T-helper 17 cell (primary cell): ENCODE results near the gene ZHX3. TPM values are rescaled to one million over a fixed set of nuclear protein-coding genes. Genes with fewer than 3 reads are reported as not detected.

ENCODE experiments used
- ATAC-seq: fragments of 150-1000 bp; cut with Tn5 transposase; 2 replicates; pipeline ENCODE4 v1.10.0; 2021; ENCODE audit warnings: mild to moderate bottlenecking, moderate library complexity
- DNase-seq, 3 donors: peaks; one replicate each; pipeline versions ENCODE4 v3.0.0 to v3.0.0-alpha.2; 2020 to 2021
- H3K9me3 ChIP-seq: one replicate; pipeline ENCODE4 v1.7.0; 2013; ENCODE audit warnings: low read length, mild to moderate bottlenecking; ENCODE audit not compliant: control insufficient read depth, poor library complexity, severe bottlenecking
- H3K27ac Mint-ChIP-seq: one replicate; pipeline ENCODE4 v1.8.0; 2022; ENCODE audit warnings: mild to moderate bottlenecking, moderate library complexity, mixed read lengths
- H3K27me3 Mint-ChIP-seq: one replicate; pipeline ENCODE4 v1.8.0; 2022; ENCODE audit warnings: mixed read lengths
- H3K36me3 Mint-ChIP-seq: one replicate; pipeline ENCODE4 v1.8.0; 2022; ENCODE audit warnings: low read depth, mixed read lengths
- H3K4me1 Mint-ChIP-seq: one replicate; pipeline ENCODE4 v1.8.0; 2022; ENCODE audit warnings: mild to moderate bottlenecking, mixed read lengths
- H3K4me3 Mint-ChIP-seq: one replicate; pipeline ENCODE4 v1.8.0; 2022; ENCODE audit warnings: mild to moderate bottlenecking, moderate library complexity, mixed read lengths
- total RNA-seq, 4 donors: library from RNA in 2 of 4; stranded (reverse) in 2 of 4; gene quantifications; one replicate each; pipeline ENCODE4 v1.2.3 and lab custom pipeline; 2022 to 2026

ZHX3 gene
- total RNA-seq, 2 donors from 2014 or later: 4.1 to 4.9 TPM

DNA sequence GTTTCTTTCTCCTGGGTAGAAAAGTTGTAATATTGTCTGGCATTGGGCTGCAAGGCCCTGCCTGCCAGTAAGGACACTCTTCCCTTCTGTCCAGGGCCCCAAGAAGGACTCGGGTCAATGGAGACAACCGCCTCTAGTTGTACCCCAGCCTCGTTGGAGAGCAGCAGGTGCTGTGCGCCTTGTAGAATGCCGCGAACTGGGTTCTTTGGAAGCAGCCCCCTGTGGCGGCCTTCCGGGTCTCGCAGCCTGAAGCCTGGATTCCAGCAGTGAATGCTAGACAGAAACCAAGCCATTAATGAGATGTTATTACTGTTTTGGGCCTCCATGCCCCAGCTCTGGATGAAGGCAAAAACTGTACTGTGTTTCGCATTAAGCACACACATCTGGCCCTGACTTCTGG is 143.2 kb downstream of the ZHX3 start:
- Mint-ChIP-seq H3K36me3 (peaks cover 10% of the 10 kb centered on the region), H3K27me3 (no peaks in the 10 kb centered on the region), H3K4me3 (no peak overlapping the region), H3K27ac (peak overlapping the region; percentile 89), H3K4me1 (peaks cover 16% of the 10 kb centered on the region)
- no peak for ATAC-seq
- H3K9me3 ChIP-seq: no peaks in the 10 kb centered on the region
- peak in 1 of 3 donors; percentile 1 for DNase-seq

DNA sequence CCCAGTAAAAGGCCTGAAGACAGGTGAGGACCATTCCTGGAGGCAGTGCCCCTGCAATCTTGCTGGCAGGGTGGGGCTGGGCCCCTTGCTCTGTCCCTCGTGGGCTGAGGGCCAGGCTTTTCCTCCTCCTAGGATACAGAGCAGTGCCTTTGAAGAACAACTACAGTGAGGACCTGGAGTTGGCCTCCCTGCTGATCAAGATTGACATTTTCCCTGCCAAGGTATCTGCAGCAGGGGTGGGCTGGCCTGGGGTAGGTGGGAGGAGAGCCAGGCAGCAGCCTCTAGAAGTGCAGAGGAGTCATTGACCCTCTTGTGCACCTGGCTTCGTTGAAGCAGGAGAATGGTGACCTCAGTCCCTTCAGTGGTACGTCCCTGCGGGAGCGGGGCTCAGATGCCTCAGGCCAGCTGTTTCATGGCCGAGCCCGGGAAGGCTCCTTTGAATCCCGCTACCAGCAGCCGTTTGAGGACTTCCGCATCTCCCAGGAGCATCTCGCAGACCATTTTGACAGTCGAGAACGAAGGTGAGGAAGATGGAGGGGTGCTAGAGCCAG is 143.7 kb downstream of the ZHX3 start:
- Mint-ChIP-seq H3K27ac (peak overlapping the region; percentile 89), H3K27me3 (no peaks in the 10 kb centered on the region), H3K4me1 (peaks cover 16% of the 10 kb centered on the region), H3K4me3 (no peak overlapping the region), H3K36me3 (peaks cover 10% of the 10 kb centered on the region)
- DNase-seq (peak in 1 of 3 donors; percentile 5), ATAC-seq (no peak)
- no peaks in the 10 kb centered on the region for H3K9me3 ChIP-seq

DNA sequence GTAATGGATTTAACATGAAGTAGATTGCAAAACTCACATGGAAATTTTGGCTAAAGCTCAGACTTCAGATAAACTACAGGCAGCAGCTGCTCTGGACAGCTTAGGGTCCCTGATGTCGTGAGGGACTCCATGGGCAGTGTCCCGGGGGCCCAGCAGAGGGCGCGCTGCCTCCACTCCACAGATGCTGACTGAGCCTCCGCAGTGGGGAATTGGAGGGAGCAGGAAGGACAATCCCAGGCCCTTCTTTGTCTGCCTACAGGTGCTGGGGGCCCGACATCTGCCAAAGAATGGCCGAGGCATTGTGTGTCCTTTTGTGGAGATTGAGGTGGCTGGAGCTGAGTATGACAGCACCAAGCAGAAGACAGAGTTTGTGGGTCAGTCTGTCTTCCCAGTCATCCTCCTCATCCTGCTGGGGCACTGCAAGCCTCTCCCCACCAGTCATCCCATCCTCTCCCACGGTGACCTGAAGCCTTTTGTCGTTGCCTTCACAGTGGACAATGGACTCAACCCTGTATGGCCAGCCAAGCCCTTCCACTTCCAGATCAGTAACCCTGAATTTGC is 144.3 kb downstream of the ZHX3 start:
- DNase-seq (peak; percentile 46 to 59 (median 51)), ATAC-seq (peak; percentile 89)
- no peak overlapping the region for H3K27ac Mint-ChIP-seq
- H3K36me3 Mint-ChIP-seq: peaks cover 10% of the 10 kb centered on the region
- H3K4me1 Mint-ChIP-seq: peaks cover 16% of the 10 kb centered on the region
- H3K27me3 Mint-ChIP-seq: no peaks in the 10 kb centered on the region
- H3K9me3 ChIP-seq: no peaks in the 10 kb centered on the region
- no peak overlapping the region for H3K4me3 Mint-ChIP-seq

DNA sequence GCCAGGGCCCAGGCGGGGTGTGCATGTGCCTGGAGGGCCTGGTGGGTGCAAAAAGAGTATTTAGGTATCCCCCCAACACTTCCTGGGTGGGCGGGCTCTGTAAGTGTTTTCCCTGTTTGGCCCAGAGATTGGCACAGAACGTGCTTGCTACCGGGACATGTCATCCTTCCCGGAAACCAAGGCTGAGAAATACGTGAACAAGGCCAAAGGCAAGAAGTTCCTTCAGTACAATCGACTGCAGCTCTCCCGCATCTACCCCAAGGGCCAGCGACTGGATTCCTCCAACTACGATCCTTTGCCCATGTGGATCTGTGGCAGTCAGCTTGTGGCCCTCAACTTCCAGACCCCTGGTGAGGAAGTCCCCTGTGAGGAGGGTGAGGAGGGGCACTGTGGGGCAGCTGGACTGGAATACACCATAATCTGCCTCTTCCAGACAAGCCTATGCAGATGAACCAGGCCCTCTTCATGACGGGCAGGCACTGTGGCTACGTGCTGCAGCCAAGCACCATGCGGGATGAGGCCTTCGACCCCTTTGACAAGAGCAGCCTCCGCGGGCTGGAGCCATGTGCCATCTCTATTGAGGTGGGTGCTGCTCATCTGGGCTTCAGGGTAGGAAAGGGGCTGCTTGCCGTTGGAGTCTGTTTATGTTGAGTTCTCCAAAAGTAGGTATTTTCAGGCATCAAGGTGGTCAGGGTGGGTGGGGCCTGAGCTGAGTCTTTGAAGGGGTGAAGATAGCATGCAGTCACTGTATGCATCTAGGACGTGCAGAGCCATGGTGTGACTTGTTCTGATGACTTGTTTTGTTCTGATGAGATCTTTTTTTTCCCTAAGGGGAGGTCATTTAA is 145.0 kb downstream of the ZHX3 start:
- peaks cover 16% of the 10 kb centered on the region for H3K4me1 Mint-ChIP-seq
- no peak overlapping the region for H3K27ac Mint-ChIP-seq
- H3K36me3 Mint-ChIP-seq: peaks cover 10% of the 10 kb centered on the region
- ATAC-seq: peak; percentile 23
- H3K27me3 Mint-ChIP-seq: no peaks in the 10 kb centered on the region
- H3K9me3 ChIP-seq: no peaks in the 10 kb centered on the region
- H3K4me3 Mint-ChIP-seq: no peak overlapping the region
- DNase-seq: peak in 1 of 3 donors; percentile 3

DNA sequence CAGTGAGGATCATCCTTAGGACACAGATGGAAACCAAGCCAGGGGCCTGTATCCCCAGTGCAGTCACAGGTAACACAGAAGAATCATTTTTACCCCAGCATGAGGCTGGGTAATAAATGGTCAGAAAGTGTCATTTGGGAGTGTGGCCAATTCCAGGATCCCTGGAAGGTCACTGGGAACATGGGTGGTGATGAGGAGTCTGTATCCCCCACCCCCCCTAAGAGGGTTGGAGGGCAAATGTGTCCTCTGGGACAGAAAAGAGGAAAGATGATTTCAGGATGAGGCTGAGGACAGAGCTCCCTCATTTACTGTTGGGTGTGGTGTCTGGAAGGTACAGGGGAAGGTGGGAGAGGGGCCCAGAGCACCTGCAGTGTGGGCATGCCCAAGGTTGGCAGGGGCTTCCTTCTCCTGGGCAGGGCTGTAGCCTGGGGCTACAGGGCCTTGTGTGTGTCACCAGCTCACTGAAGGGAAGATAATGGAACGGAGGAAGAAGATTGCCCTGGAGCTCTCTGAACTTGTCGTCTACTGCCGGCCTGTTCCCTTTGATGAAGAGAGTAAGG is 145.7 kb downstream of the ZHX3 start:
- Mint-ChIP-seq H3K27me3 (no peaks in the 10 kb centered on the region), H3K27ac (peak overlapping the region; percentile 81), H3K4me3 (no peak overlapping the region), H3K36me3 (peaks cover 14% of the 10 kb centered on the region), H3K4me1 (peaks cover 22% of the 10 kb centered on the region)
- DNase-seq: peak in 1 of 3 donors; percentile 1
- H3K9me3 ChIP-seq: no peaks in the 10 kb centered on the region
- ATAC-seq: no peak

DNA sequence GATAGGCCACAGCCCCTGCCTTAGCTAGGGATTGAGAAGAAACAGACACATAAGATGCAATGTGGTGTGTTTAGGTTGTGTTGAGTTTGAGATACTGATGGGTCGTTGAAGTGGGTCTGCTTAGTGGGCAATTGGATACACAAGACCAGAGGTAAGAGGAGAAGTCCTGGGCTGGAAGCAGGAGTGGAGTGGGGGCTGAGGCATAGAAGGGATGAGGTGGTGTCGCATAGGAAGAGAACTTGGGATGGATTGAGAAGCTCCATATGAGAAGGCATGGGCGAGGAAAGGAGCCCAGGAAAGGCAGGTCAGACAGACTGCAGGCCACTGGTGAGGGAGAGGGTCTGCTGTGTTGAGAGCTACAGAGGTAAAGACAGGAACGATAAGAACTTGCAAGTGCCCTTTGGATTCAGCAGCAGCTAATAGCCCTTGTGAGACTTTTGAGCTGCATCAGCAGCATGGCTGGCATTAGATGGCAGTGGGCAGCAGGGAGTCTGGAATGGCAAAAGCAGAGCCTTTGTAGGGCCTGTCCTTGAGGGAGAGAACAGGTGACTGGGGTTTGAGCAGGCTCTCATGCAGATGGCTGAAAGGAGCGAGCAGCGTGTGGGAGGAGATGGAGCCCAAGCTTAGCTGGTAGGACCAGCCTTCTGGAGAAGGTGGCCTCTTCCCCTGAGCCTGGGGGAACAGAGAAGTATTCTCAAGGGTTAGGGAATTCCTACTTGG is 147.0 kb downstream of the ZHX3 start:
- H3K9me3 ChIP-seq: no peaks in the 10 kb centered on the region
- no peak overlapping the region for H3K4me3 Mint-ChIP-seq
- DNase-seq (peak in 1 of 3 donors; percentile 4), ATAC-seq (no peak)
- H3K36me3 Mint-ChIP-seq: peaks cover 14% of the 10 kb centered on the region
- H3K27me3 Mint-ChIP-seq: no peaks in the 10 kb centered on the region
- H3K4me1 Mint-ChIP-seq: peaks cover 23% of the 10 kb centered on the region
- peak overlapping the region; percentile 81 for H3K27ac Mint-ChIP-seq

DNA sequence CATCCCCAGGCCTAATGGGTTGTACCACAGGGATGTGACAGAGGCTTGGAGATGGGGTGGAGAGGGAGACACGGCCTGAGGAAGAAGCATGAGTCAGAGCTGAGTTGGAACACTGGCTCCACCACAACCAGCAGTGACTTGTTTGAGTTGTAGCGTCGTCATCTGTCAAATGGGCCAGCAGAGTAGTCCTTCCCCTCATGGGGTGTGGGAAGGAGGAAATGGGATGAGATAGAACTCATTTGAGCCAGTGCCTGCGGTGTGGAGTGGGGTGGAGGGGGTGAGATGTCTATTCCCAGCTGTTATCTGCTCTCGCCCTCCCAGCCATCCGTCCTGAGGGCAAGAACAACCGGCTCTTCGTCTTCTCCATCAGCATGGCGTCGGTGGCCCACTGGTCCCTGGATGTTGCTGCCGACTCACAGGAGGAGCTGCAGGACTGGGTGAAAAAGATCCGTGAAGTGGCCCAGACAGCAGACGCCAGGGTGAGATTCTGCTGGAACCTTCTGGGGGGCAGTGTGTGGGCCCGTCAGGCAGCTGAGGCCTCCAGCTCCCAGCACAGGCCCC is 147.7 kb downstream of the ZHX3 start:
- DNase-seq (peak in 1 of 3 donors; percentile 2), ATAC-seq (no peak)
- peaks cover 25% of the 10 kb centered on the region for H3K4me1 Mint-ChIP-seq
- H3K9me3 ChIP-seq: no peaks in the 10 kb centered on the region
- peaks cover 14% of the 10 kb centered on the region for H3K36me3 Mint-ChIP-seq
- no peaks in the 10 kb centered on the region for H3K27me3 Mint-ChIP-seq
- peak overlapping the region; percentile 81 for H3K27ac Mint-ChIP-seq
- H3K4me3 Mint-ChIP-seq: no peak overlapping the region

DNA sequence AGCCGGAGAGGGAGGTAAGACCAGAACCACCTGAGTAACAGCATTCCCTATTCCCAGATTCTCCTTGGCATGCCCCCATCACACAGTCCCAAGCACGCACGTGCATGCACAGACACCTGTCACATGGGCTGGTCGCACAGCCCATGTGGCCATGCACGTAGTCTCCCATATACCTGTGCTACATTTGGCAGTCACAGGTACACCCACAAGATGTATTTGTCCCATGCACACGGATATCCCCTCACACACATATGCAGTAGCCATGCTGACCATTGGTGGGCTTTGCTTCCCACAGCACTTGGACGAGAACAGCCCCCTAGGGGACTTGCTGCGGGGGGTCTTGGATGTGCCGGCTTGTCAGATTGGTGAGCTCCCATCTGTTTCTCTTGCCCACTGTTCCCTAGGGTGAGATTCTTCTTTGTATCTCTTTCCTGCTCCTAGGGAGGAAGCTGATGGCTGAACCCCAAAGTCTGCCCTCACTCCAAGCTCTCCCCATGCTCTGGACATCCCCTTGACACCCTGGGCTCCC is 148.3 kb downstream of the ZHX3 start:
- no peaks in the 10 kb centered on the region for H3K9me3 ChIP-seq
- Mint-ChIP-seq H3K4me3 (peak overlapping the region; percentile 19), H3K36me3 (peaks cover 17% of the 10 kb centered on the region), H3K27ac (peak overlapping the region; percentile 81), H3K4me1 (peaks cover 28% of the 10 kb centered on the region), H3K27me3 (no peaks in the 10 kb centered on the region)
- no peak for ATAC-seq
- DNase-seq: no peak

DNA sequence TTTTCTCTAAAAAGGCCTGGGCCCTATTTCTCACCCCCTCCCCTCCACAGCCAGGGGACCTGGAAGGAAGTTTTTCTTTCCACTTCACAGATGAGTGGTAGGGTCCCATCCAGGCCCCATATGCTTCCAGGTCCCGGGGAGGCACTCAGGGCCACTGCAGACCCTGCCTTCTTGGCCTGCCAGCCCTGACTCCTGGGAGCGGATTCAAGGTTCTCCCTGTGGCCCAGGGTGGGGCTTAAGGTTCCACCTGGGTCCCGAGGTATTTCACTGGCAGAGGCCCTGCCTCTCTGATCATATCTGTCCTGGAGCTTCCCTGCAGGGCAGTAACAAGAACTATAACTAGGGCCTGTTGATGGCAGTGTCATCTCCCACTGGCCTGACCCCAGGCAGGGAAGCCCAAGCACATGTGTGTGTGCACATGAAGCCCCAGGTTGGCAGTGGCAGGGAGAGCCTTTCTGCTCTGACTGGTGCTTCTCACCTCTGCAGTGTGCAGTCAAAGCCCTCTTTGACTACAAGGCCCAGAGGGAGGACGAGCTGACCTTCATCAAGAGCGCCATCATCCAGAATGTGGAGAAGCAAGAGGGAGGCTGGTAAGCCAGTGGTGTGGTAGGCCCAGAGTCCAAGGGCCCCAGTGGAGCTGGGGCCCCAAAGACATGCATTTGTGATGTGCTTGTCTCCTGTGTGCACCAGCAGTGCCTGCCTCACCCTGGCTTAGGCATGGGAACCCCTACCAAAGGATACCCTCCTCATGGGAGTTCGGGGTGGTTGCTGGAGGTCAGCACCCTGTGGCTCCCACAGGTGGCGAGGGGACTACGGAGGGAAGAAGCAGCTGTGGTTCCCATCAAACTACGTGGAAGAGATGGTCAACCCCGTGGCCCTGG is 149.0 kb downstream of the ZHX3 start:
- peaks cover 16% of the 10 kb centered on the region for H3K36me3 Mint-ChIP-seq
- peak overlapping the region; percentile 19 for H3K4me3 Mint-ChIP-seq
- H3K9me3 ChIP-seq: no peaks in the 10 kb centered on the region
- no peaks in the 10 kb centered on the region for H3K27me3 Mint-ChIP-seq
- peaks cover 34% of the 10 kb centered on the region for H3K4me1 Mint-ChIP-seq
- DNase-seq: no peak
- no peak for ATAC-seq
- H3K27ac Mint-ChIP-seq: peak overlapping the region; percentile 87

DNA sequence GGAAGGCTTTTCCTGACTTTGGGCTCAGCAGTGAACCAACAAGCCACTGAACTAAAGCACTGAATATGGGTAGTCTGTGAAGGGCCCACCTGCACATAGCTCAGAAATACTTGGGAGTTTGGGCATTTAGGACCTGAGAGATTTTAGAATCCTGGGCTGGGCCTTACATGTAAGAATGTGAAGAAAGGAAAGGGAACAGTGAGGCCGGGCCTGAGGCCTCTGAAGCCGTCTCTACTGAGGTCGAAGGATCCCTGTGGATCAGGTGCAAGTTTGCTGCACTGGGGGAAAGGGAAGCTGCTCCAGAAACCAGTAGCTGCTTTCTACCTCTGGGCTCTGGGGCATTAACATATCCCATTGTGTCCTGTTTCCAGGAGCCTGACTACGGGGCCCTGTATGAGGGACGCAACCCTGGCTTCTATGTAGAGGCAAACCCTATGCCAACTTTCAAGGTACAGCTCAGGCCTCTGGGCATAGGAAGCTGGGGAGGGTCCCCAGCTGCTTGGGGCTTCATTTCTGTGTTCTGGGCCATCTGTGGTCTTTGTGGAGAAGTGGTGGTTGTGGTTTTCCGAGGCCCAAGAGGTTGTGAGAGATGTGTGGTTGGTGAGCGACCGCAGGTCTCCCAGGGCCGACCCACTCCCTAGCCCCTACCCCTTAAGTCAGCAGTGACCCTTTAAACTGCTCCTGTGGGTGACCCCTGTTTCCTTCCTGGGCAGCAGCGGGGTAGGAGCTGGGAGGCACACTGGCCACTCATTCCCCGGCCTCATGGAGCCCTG is 149.9 kb downstream of the ZHX3 start:
- Mint-ChIP-seq H3K4me3 (no peak overlapping the region), H3K36me3 (peaks cover 16% of the 10 kb centered on the region)

DNA sequence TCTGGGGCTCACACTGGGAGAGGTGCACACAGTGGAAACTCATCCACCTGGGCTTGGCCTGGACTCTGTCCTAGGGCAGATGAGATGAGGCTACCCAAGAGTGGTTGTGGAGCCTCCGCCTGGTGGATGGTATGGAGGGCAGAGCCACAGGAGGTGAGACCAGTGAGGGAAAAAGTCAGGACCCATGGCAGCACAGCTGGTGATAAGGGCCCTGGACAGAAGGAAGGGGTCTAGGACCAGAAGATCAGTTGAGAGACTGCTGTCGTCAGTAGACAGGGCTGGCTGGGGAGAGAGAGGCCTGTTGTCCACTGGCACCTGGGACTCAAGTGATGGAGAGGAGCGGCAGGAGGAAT is 150.4 kb downstream of the ZHX3 start:
- H3K4me1 Mint-ChIP-seq: peaks cover 37% of the 10 kb centered on the region
- ATAC-seq: no peak

More for the DNA sequence above, 149.9 kb downstream of the ZHX3 start:
- ATAC-seq (no peak), DNase-seq (no peak)
- Mint-ChIP-seq H3K27ac (peak overlapping the region; percentile 87), H3K4me1 (peaks cover 36% of the 10 kb centered on the region), H3K27me3 (no peaks in the 10 kb centered on the region)
- H3K9me3 ChIP-seq: no peaks in the 10 kb centered on the region

More for the DNA sequence above, 150.4 kb downstream of the ZHX3 start:
- Mint-ChIP-seq H3K36me3 (peaks cover 16% of the 10 kb centered on the region), H3K27ac (peak overlapping the region; percentile 87), H3K4me3 (no peak overlapping the region), H3K27me3 (no peaks in the 10 kb centered on the region)
- DNase-seq: no peak
- no peaks in the 10 kb centered on the region for H3K9me3 ChIP-seq
